Activated CD8-positive, alpha-beta memory T cell treated with anti-CD3 and anti-CD28 coated beads for 48 hours (primary cell): ENCODE data around the gene TTC12.

Experiments
- DNase-seq, 3 experiments: peaks; one replicate each; pipeline ENCODE4 v3.0.0-alpha.2; 2020; ENCODE audit warnings: low read depth in 2 of 3, low spot score in 2 of 3

The TTC12 gene

DNA sequence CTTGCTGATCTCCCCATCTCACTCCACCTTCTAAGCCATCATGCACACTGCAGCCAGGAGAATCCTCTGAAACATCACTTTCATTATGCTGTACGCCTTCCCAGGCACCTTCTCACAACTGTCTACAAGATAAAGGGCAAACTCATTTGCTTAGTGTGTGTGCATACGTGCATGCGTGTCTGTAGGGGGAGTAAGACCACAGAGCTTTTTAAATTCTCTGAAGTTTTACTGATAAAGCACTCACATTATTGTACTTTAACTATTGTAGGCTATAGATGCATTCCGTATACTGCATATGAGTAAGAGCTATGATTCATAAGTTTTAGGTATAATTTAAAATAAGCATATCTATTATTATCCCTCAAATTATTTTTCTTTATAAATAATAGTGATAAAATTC lies 57.9 kb downstream of the TTC12 start:
- DNase-seq = no peak

DNA sequence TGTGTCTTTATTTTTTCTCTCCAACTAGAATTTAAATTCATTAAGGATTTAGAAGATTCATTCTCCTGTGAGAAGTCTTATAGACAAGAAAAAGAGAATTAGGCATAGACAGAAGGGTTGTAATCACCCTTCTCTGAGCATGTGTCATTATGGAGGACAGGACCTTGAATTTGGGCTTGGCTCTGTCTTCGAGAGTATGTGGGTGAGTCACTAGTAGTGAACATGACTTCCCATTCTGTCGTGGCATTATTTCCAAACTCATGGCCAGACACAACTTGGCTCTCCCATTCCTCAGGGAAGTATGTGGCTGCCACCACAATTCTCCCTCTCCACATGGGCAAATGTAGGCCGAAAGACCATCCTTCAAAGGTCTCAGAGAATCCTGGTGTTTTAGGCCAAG lies 58.9 kb downstream of the TTC12 start:
- DNase-seq = no peak

DNA sequence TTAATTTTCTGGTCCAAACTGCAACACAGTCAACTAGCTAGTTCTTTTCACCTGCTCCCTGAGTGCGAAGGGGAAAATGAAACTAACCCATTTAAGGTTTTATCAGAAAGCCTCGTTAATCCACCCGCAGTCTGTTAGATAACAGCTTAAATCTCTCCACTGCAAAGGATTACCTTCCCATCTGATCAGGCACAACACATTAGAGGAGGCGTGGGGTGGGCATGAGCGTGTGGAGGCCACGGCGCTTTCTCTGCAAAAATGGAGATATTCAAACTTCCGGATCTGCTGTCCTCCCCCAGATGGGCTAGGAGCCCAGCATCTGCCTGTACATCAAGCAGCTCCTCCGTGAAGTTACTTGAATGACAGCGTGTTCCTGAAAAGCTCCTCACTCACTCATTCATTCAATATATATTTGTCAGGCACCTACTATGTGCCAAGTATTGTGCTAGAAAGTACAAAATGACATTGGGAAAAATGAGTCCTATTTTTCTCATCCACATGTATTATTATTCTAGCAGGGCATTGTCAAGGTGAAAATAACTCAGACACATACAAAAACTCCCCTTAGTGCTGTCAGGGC lies 59.7 kb downstream of the TTC12 start:
- DNase-seq = no peak

DNA sequence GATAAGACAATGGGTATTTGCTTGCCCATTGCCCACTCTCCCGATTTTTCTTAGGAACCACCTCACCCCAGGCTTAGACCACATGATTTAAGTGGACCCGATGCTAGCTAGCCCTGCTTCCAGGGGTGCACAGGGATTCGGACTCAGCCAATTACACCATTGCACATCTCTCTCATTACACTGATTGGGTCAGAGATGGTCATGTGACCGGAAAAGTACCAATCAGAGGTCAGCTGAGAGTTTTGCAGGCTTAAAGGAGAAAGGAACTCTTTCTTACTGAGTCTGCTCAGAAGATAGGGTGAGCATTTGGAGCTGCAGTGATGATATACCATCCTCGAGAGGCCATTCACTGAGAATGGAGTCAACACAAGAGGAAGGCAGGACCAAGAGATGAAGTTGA lies 61.0 kb downstream of the TTC12 start:
- no peak for DNase-seq

DNA sequence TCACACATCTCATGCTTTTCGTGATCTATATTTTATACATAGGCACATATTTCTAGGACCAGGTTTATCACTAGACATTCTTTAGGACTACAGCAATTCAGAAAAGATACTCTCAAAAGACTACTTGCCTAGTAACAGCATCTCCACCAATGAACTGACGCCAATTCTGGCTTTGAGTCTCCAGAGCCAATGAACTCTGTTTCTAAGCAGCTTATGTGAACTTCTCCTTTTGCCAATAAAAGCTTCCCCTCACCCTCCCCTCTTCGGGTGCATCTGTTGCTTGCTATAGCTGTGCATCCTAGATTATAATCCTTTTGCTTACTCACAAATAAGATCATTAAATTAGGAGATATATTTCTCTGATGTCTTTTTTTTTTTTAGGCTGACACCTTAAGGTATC lies 61.8 kb downstream of the TTC12 start:
- no peak for DNase-seq

DNA sequence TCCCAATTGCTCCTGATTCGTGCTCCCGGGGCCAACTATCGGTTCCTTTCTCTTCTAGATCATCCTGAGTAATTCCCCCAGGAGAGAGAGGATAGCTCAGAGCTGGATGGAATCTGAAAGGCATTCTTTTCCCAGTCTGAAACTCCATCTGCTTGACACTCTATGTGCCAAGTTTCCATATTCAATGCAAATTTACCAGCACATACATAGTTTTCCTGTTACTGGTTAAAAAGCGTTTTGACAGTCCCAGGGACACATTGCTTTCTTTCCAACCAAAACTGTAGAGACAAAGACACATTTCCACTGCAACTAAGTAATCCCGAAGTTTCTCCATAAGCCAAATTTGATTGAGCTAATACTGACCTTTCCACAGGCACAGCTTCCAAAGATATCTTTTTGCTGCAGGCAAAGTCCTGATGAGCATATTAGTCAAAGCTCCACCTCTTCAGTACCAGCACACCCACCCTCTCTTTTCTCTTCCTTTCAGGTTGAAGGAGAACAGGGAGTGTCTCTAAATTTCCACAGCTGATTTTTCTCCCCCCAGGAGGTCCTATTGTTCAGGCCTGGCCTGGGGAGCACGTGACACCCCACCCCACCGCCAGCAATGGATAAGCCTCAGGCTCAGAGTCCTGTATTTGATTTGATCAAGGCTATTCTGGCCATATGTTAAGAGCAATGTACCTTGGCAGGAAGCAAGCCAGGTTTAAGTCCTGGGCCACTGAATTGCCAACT lies 63.5 kb downstream of the TTC12 start:
- no peak for DNase-seq

DNA sequence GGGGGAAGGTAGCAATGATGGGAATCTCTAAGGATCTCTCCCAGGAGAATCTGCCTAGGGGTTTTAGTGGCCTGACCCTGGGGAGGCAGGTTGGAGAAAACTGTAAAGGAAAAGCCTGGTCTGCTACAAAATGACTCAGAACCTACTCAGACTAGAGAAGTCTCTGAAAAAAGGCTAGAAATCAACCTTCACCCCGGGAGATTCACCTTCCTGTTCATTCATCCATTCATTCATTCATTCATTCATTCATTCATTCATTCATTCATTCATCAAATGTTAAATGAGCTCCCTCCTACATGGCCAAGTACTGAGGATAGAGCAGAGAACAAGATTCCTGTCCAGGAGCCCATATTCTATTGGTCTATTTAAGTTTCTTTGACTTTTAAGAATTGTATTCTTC lies 64.3 kb downstream of the TTC12 start:
- no peak for DNase-seq

DNA sequence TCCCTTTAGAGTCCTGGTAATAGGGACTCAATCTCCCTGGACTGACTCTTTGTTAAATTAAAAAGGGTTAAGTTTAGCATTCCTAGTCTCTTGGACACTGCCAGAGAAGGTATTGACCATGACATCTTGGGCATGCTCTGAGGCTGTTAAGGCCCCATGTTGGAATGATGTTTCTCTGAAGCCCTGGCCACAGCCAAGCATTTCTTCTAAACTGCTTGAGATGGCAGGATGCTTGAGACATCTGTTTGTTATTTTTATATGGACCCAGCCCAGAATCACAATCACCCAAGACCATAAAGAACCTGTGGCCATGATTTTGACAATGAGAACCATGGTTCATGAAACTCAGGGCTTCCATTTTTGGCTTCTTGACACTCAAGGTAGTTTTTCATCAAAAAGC lies 67.7 kb downstream of the TTC12 start:
- DNase-seq = no peak

DNA sequence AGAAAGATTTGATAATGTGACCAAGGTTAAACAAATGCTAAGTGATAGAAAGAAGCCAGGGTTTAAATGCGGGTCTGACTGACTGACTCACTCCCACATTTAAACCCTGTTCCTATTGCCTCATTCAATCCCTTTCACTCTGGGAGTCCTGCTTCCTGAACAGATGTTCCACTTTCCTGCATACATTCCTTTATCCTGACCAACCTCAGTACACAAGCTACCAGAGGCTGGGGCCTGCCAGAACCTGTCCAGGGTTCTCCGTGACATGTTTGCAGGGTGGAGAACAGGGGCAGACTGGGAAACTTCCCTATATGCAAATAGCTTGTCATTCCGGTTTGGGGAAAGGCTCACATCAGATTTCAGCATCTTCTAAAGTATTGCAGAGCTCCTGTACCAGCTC lies 70.2 kb downstream of the TTC12 start:
- no peak for DNase-seq

DNA sequence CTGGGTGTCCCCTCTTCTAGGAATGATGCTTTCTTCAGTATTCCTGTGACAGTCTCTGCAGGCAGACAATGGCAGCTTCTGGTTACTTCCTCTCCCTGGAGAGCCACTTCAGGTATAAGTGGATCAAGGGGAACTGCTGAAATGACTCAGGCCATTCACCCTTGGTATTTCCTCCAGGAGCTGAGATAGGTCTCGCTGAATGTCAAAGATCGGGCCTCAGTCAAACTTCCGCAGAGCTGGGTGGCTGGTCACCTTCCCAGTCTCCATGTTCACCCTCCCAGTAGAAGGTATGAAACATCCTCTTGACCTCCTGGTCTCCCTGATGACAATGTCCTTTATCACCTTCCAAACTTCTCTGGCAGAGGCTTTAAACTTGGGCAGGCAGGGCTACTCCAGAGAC lies 71.4 kb downstream of the TTC12 start:
- DNase-seq = no peak

DNA sequence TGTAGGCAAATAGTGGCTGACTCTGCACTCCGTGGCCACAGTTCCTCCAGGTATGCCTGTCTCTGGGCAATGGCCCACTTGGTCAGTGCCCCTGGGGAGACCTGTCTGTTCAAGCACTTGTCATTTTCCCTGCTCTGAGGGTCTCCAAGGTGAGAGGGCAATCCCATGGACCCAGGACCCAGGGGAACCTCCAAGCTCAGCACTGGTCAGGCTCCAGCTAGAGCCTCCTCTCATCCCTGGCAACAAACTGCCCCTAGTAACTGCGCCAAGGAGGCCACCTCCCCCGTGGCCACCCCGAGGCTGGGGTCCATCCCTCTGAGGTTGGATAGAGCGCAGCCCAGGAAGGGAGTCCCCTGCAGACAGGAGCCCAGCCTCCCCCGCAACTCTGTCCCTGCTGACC lies 72.5 kb downstream of the TTC12 start:
- no peak for DNase-seq

DNA sequence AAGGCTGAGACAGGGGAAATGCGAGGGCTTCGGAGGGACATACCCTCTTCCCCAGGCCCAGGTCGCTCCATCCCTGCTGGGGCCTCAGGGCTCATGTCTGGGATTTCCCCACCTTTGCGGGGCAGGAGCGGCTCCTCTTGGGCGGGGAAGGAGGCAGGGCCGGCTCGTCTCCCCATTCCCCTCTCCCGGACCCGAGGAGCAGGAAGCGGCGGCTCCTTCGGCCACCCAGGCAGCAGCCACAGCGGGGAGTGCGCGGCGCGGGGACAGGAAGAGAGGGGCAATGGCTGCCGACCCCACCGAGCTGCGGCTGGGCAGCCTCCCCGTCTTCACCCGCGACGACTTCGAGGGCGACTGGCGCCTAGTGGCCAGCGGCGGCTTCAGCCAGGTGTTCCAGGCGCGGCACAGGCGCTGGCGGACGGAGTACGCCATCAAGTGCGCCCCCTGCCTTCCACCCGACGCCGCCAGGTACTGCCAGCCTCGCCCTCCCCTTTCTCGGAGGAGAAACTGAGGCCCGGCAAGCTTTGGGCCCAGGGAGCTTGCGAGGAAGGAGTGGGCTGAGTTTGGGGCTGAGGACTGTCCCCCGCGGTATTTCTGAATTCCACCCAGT lies 73.3 kb downstream of the TTC12 start, which contains the start of gene ANKK1:
Gene ANKK1 (plus strand): TSS at position 175 of the 607 bp plus-strand sequence. CDS start 106 bp downstream, at position 281.
- DNase-seq = no peak

DNA sequence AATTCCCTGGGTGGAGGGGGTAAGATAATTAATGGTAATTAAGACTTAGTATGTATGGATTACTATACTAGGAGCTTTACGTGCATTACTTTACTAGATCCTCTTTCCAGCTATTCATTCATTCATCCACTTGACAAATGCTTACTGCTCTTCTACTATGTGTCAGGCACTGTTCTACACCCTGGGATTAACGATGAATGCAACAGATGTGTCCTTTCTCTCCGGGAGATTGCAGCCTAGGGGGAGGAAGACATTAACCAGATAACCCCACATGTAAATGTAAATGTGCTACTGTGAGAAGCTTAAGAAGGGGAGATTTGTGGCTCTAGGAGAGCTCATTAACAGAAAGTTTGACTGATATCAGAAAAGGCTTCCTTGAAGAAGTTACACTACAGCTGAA lies 74.9 kb downstream of the TTC12 start:
- DNase-seq = no peak

DNA sequence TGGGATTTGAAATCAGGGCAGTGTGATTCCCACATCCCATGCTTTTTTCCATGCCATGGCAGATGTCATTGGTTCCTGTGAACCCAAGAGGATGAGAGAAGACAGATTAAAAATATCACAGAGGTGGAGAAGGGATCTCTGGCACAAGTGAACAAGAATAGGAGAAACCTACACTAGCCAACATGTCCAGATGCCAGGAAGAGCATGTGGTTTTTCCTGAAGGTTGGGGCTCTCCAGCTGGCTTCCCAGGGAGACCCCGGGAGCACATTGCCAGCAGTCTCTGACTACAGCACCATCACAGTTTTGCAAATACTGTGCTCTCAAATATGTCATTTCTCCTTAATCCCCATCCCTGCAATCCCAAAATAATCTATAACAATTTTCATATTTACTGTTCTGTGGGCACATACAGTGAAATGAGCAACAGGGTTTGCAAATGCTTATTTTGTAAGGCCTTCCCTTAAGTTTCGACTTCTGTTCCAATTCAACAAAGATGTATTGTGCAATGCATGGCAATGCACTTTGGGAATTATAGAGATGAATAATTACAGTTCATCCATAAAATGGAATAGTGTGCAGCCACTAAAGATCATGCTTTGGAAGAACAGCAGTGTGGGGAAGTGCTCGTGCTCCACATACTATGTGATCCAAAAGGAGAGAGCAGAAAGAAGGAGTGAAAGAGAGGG lies 78.0 kb downstream of the TTC12 start:
- no peak for DNase-seq

DNA sequence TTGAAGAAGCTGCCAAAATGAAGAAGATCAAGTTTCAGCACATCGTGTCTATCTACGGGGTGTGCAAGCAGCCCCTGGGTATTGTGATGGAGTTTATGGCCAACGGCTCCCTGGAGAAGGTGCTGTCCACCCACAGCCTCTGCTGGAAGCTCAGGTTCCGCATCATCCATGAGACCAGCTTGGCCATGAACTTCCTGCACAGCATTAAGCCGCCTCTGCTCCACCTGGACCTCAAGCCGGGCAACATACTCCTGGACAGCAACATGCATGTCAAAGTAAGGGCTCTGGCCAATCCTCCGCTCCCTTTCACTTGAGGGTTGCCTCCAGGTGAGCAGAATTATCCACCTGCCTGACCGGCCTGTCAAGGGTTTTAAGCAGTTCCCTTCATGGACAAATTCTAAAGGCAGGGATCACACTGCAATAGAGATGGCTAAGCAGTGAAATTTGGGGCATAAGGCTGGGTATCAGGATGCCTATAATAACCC lies 79.2 kb downstream of the TTC12 start:
- no peak for DNase-seq

DNA sequence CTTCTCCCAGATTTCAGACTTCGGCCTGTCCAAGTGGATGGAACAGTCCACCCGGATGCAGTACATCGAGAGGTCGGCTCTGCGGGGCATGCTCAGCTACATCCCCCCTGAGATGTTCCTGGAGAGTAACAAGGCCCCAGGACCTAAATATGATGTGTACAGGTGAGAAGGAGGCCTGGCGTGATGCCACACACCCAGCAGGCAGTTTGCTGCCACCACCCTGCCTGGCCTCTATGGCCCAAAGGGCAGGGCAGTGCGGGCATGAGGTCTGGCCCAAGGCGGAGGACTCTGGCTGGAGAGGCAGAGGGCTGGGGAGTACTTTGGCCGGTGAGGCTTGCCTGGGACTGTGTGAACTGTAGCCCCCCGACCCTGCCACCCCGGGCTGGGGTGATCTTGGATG lies 80.5 kb downstream of the TTC12 start:
- DNase-seq = no peak

DNA sequence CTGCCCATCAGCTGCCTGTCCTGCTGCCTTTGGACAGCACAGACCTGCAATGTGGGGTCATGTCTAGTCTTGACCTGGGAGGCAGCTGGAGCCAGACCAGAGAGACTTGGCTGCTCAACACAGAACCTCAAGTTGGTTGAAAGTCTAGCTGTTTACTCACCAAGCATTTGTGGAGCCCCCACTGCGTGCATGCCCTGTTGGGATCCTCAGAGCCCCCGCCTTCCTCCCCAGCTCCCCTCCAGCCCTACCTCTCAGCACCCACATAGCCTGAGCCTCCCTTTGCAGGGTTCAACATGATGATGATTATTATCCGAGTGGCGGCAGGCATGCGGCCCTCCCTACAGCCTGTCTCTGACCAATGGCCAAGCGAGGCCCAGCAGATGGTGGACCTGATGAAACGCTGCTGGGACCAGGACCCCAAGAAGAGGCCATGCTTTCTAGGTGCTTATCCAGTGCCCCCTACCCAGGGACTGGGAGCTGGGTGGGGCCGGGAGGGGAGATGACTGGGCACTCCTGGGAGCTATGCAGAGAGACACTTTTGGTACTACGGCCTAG lies 81.5 kb downstream of the TTC12 start:
- no peak for DNase-seq

DNA sequence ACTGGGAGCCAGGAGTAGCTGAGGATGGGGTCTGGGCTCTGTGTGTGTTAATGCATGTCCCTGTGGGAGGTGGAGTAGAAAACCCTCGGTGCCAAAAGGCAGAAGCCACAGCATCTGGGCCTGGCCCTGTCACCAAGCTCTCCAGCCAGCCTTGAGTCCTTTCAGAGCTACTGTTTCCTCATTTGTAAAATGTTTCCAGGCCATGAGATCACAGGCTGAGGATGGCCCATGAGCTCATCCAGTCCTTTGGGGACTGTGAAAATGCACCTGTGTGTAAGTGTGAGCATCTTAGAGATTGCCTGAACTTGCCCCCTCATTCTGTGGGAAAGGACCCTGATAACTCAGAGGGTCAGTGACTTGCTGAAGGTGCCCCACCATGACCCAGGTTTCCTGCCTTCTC lies 82.3 kb downstream of the TTC12 start:
- no peak for DNase-seq

DNA sequence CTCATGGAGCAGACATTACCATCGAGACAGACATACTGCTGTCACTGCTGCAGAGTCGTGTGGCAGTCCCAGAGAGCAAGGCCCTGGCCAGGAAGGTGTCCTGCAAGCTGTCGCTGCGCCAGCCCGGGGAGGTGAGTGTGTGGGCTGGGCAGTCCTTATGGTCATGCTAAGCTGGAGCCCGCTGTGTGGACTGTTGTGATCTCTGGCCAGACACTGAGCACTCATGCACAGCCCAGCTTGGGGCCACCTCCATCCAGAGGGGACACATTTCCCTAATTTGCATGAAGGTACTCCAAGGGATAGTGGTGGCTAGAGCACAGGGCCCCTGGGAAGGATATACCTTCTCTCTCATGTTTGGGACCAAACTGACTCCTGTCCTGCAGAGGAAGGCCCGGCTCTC lies 82.8 kb downstream of the TTC12 start:
- no peak for DNase-seq

DNA sequence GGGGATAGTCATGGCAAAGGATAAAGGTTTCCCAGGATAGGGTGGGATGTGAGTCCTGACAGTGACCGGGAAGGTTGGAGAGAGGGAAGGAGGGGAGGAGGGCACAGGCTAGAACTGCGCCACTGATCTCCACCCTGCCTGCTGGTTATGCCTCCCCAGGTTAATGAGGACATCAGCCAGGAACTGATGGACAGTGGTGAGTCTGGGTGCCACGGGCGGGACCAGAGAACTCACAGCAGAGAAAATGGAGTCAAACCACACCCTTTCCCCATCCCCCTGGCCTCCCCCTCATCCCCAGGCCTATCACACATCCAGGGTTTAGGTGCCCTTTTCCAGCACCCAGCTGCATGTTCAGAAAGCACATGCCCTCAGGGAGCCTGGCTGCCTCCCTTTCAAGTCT lies 83.4 kb downstream of the TTC12 start:
- no peak for DNase-seq

DNA sequence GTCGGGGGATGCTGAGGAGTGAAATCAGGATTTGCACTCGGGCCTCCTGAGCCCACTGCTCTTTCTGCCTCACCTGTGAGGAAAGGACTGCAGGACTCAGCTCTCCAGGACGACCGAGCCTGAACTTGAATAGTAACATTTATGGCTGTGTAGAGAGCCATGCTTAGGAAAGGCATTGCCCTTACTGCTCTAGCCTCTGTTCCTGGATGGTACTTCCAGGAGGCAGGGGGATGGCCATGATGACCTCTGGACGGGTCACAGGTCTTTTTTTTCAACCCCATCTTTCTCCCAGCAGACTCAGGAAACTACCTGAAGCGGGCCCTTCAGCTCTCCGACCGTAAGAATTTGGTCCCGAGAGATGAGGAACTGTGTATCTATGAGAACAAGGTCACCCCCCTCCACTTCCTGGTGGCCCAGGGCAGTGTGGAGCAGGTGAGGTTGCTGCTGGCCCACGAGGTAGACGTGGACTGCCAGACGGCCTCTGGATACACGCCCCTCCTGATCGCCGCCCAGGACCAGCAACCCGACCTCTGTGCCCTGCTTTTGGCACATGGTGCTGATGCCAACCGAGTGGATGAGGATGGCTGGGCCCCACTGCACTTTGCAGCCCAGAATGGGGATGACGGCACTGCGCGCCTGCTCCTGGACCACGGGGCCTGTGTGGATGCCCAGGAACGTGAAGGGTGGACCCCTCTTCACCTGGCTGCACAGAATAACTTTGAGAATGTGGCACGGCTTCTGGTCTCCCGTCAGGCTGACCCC lies 84.5 kb downstream of the TTC12 start:
- DNase-seq = no peak
